ENCODE data around the gene ERGIC1.

ERGIC1 gene

GRCh38 chr5:172999372-172999973 lies 165.4 kb downstream of the ERGIC1 start:
- DNase-seq = no peak

DNA sequence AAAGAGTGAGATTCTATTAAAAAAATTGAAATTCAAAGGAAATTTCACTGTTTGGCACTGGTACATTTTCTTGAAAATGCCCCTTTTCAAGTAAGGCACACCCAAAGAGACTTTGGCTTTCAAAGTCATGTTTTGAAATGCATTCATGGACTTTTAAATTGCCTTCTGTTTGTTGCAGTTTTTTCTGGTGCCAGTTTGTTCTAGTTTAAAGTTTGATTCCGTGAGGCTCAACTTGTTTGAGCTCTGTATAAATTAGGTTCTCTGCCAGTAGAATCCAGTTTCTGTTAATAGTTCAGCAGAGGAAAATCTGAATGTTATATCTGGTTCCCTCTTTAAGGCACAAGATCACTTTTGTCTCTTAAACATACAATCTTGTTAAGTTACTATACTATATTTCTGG lies 165.9 kb downstream of the ERGIC1 start:
- no peak for DNase-seq

- no peak for DNase-seq
Measured at GRCh38 chr5:173001229-173001841, 167.3 kb downstream of the ERGIC1 start.
